Gastrocnemius medialis (tissue), 4 donors: ENCODE results near the gene KRTAP1-1.

Experiments used
- POLR2A ChIP-seq, 2 donors: fragments of 450-650 bp; IDR thresholded peaks; one replicate each; pipeline ENCODE4 v1.6.1; 2017; ENCODE audit warnings: antibody characterized with exemption in 2 of 2, mild to moderate bottlenecking in 2 of 2, moderate library complexity in 2 of 2
- TF ChIP-seq, protein P1 (sequence below), 5 experiments: fragments of 450-650 bp in 3 of 5; fragments of 200-600 bp in 2 of 5; sonication (generic) in 2 of 5; IDR thresholded peaks in 4 of 5; conservative IDR thresholded peaks in 1 of 5; 1 replicate in 4 of 5; 2 replicates in 1 of 5; pipeline ENCODE4 v1.5.1; 2016 to 2019; ENCODE audit warnings: antibody characterized with exemption in 5 of 5, mild to moderate bottlenecking in 3 of 5, moderate library complexity in 3 of 5

DNA sequence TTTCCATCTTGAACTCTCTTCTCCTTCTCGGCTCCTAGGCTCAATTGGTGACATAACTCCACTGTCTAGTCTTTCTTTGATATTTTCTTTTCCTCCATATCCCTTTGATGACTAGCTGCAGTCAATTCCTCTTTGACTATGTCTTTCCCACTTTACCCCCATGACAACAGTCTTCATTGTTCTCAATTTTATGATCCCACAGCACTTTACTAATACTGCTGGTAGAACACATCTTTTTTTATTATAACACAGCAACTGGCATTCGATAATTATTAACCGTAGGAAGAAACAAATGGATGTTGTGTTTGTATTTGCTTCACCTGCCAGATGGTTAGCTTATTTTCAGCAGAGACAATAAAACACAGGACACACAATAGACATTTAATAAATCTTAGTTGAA, 48.6 kb downstream of the KRTAP1-1 start:
- TF ChIP-seq, protein P1, sequence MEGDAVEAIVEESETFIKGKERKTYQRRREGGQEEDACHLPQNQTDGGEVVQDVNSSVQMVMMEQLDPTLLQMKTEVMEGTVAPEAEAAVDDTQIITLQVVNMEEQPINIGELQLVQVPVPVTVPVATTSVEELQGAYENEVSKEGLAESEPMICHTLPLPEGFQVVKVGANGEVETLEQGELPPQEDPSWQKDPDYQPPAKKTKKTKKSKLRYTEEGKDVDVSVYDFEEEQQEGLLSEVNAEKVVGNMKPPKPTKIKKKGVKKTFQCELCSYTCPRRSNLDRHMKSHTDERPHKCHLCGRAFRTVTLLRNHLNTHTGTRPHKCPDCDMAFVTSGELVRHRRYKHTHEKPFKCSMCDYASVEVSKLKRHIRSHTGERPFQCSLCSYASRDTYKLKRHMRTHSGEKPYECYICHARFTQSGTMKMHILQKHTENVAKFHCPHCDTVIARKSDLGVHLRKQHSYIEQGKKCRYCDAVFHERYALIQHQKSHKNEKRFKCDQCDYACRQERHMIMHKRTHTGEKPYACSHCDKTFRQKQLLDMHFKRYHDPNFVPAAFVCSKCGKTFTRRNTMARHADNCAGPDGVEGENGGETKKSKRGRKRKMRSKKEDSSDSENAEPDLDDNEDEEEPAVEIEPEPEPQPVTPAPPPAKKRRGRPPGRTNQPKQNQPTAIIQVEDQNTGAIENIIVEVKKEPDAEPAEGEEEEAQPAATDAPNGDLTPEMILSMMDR (IDR thresholded peaks at IDR 0.05 in 4 of 5, conservative IDR thresholded peaks at IDR 0.05 in 1 of 5): no peak
- no peak for TF ChIP-seq POLR2A (IDR thresholded peaks at IDR 0.05)
